BLaER1 (cell line): Measurements from ENCODE around the gene MORN1.
A peak's percentile ranks its signal among the peaks of the same experiment; 100 is the strongest.

Experiments
- H3K27ac ChIP-seq: shearing (Covaris generic); formaldehyde crosslinking; 2 replicates; pipeline ENCODE4 v1.8.1; 2022
- H3K27me3 ChIP-seq: shearing (Covaris generic); formaldehyde crosslinking; 2 replicates; pipeline ENCODE4 v1.8.1; 2022
- H3K36me3 ChIP-seq: shearing (Covaris generic); formaldehyde crosslinking; 2 replicates; pipeline ENCODE4 v1.8.1; 2022
- H3K4me1 ChIP-seq: shearing (Covaris generic); formaldehyde crosslinking; 2 replicates; pipeline ENCODE4 v1.8.1; 2022
- H3K4me2 ChIP-seq: shearing (Covaris generic); formaldehyde crosslinking; 2 replicates; pipeline ENCODE4 v1.8.1; 2022
- H3K4me3 ChIP-seq: shearing (Covaris generic); formaldehyde crosslinking; 2 replicates; pipeline ENCODE4 v1.8.1; 2022
- H3K9ac ChIP-seq: shearing (Covaris generic); formaldehyde crosslinking; 2 replicates; pipeline ENCODE4 v1.8.1; 2022
- H3K9me3 ChIP-seq: shearing (Covaris generic); formaldehyde crosslinking; 2 replicates; pipeline ENCODE4 v1.8.1; 2022
- H4K20me1 ChIP-seq: shearing (Covaris generic); formaldehyde crosslinking; 2 replicates; pipeline ENCODE4 v1.8.1; 2022
- Cebpa-rat ChIP-seq: shearing (Covaris generic); IDR thresholded peaks from 2 replicates; pipeline ENCODE4 v1.8.1; 2022

Gene MORN1

DNA sequence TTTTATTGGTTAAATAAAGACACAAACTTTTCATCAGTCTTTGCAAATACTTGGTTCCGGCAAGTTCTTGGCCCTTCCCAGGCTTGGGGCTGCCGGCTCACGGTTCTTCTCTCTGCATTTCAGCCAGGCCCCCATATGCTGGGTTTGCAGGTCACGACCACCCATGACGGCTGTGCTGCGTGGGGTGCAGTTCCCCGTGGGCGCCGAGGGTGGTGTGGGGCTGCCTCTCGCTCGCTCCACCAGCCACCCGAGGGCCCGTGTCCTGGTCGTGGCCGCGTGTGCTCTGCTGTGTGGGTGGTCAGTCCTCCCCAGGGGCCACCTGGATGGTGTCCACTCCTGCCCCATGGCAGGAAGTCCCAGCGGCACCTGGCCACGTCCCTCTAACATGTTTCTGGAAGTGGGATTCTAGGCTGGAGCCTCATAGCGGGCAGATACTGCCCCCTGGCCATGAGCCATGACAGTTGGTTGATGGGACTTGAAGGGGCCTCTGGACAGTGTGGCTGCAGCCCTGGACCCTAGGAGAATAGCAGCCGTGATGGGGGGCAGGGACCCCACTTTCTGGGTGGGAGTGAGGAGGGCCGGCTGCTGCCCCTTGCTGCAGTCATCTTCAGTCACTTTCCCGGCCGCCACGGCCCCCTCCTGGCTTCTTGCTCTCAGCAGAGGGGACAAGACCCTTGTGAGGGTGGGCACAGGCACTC, 117.0 kb downstream of the MORN1 start:
- Histone ChIP-seq H3K27ac (peak overlapping the region; percentile 60), H3K4me2 (peak overlapping the region; percentile 96), H4K20me1 (peaks cover 99% of the 10 kb centered on the region), H3K27me3 (no peaks in the 10 kb centered on the region), H3K4me1 (peaks cover 87% of the 10 kb centered on the region), H3K9me3 (peaks cover 4% of the 10 kb centered on the region; the same call in 1 of the 2 replicates), H3K36me3 (peaks cover 8% of the 10 kb centered on the region), H3K4me3 (peak overlapping the region; percentile 52; the same call in 1 of the 2 replicates), H3K9ac (peak overlapping the region; percentile 43; the same call in 1 of the 2 replicates)
- no peak for TF ChIP-seq Cebpa-rat

- TF ChIP-seq Cebpa-rat = no peak
- H3K9ac ChIP-seq = no peak overlapping the region
Measured at GRCh38 chr1:2273401-2274090, 117.8 kb downstream of the MORN1 start.

DNA sequence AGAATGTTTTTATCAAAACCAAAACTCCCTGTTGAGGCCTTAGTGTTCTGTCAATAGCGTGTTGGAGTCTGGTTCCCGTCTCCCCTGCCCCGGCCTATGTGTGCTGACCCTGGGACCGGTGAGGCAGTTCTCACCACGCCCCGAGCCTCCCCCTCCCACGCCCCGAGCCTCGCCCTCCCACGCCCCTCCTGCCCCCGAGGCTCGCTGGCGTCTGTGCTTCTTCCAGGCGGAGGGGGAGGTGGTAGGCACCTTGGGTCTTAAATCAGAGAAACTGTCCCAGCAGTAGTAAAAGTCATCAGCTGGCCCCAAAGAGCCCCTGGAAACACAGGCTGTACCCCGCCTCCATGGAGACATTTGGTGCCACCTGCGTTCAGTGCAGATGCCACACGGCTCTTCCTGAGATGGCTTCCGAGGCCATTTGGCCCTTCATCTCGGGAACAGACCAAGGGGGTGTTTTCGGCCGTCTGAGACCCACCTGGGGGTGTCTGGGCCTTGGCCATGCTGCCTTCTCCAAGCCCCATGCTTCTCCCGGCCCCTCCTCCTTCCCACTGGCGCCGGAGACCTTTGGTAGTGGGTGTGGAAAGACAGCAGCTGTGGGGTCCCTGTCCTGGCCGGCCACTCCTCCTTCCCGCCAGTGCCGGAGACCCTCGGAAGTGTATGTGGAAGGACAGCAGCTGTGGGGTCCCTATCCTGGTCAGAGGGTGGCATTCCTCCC, 118.5 kb downstream of the MORN1 start:
- no peak overlapping the region for H3K4me3 ChIP-seq
- no peak overlapping the region; the same call in 1 of the 2 replicates for H3K4me2 ChIP-seq
- peaks cover 5% of the 10 kb centered on the region for H3K36me3 ChIP-seq
- H3K9ac ChIP-seq = no peak overlapping the region
- H3K4me1 ChIP-seq = peaks cover 72% of the 10 kb centered on the region
- H4K20me1 ChIP-seq = peaks cover 96% of the 10 kb centered on the region
- H3K27me3 ChIP-seq = no peaks in the 10 kb centered on the region
- TF ChIP-seq Cebpa-rat = no peak
- H3K9me3 ChIP-seq = peaks cover 4% of the 10 kb centered on the region; the same call in 1 of the 2 replicates
- H3K27ac ChIP-seq = no peak overlapping the region

More at GRCh38 chr1:2273401-2274090, 117.8 kb downstream of the MORN1 start:
- no peaks in the 10 kb centered on the region for H3K27me3 ChIP-seq
- H4K20me1 ChIP-seq = peaks cover 96% of the 10 kb centered on the region
- H3K36me3 ChIP-seq = peaks cover 8% of the 10 kb centered on the region
- H3K4me3 ChIP-seq = no peak overlapping the region
- H3K9me3 ChIP-seq = peaks cover 4% of the 10 kb centered on the region; the same call in 1 of the 2 replicates
- no peak overlapping the region for H3K27ac ChIP-seq
- H3K4me2 ChIP-seq = peak overlapping the region; percentile 96
- peaks cover 79% of the 10 kb centered on the region for H3K4me1 ChIP-seq

- peaks cover 97% of the 10 kb centered on the region for H4K20me1 ChIP-seq
- no peaks in the 10 kb centered on the region; the same call in 1 of the 2 replicates for H3K36me3 ChIP-seq
- H3K4me1 ChIP-seq = peaks cover 64% of the 10 kb centered on the region
- TF ChIP-seq Cebpa-rat = no peak
- peak overlapping the region; percentile 48 for H3K27ac ChIP-seq
- H3K4me3 ChIP-seq = no peak overlapping the region
- H3K4me2 ChIP-seq = peak overlapping the region; percentile 68
- H3K9me3 ChIP-seq = no peaks in the 10 kb centered on the region
- no peak overlapping the region for H3K9ac ChIP-seq
- H3K27me3 ChIP-seq = no peaks in the 10 kb centered on the region
Measured at GRCh38 chr1:2271841-2272655, 119.3 kb downstream of the MORN1 start.
